HG02588 (cell line): ENCODE results near the gene SRMS.
"Not testable (repeated sequence)": the region's sequence is repeated elsewhere in the genome, so short reads cannot be mapped to it uniquely, and the experiment has no call there.

Experiments used
- ATAC-seq: cut with Tn5 transposase; IDR thresholded peaks from one replicate; pipeline ENCODE4 v1.9.1; 2021; ENCODE audit warnings: mild to moderate bottlenecking, moderate library complexity; ENCODE audit not compliant: unreplicated experiment

SRMS gene

GRCh38 chr20:63566395-63567135 lies 19.0 kb upstream of the SRMS start:
- ATAC-seq, result no peak

- ATAC-seq, result no peak
These were observed 18.3 kb upstream of the SRMS start for GRCh38 chr20:63565699-63566335.

- ATAC-seq, result no peak
These were observed 17.6 kb upstream of the SRMS start for GRCh38 chr20:63565021-63565698.

- ATAC-seq, result no peak
These were observed 16.7 kb upstream of the SRMS start for GRCh38 chr20:63564036-63564810.

- no peak for ATAC-seq
These were observed 15.8 kb upstream of the SRMS start for GRCh38 chr20:63563225-63563935.

GRCh38 chr20:63562461-63563224 lies 15.1 kb upstream of the SRMS start:
- ATAC-seq, result no peak

GRCh38 chr20:63561624-63562396 lies 14.3 kb upstream of the SRMS start:
- ATAC-seq, result no peak

GRCh38 chr20:63560856-63561609 lies 13.5 kb upstream of the SRMS start:
- ATAC-seq, result no peak

GRCh38 chr20:63560333-63560805 lies 12.8 kb upstream of the SRMS start:
- no peak for ATAC-seq

- not testable (repeated sequence) for ATAC-seq
These were observed 12.2 kb upstream of the SRMS start for GRCh38 chr20:63559485-63560332.

- ATAC-seq, result no peak
These were observed 11.4 kb upstream of the SRMS start for GRCh38 chr20:63558804-63559484.

- ATAC-seq, result no peak
These were observed 9.9 kb upstream of the SRMS start for GRCh38 chr20:63557481-63557891.

GRCh38 chr20:63556873-63557478 lies 9.4 kb upstream of the SRMS start:
- ATAC-seq, result no peak

- ATAC-seq, result no peak
These were observed 8.3 kb upstream of the SRMS start for GRCh38 chr20:63555661-63556381.

GRCh38 chr20:63554361-63555278 lies 7.1 kb upstream of the SRMS start:
- no peak for ATAC-seq
